Epithelial cell of esophagus (primary cell): Measurements from ENCODE around the gene TSPAN31.
A peak's percentile ranks its signal among the peaks of the same experiment; 100 is the strongest.

Experiments used
- DNase-seq: peaks from one replicate; pipeline ENCODE4 v3.0.0; 2010; ENCODE audit warnings: low read depth
- H3K4me3 ChIP-seq: 2 replicates; pipeline ENCODE4 v1.5.1; 2011; ENCODE audit warnings: mild to moderate bottlenecking, low read length, control low read depth
- TF ChIP-seq, protein P1 (sequence below): IDR thresholded peaks from 2 replicates; pipeline ENCODE4 v1.5.1; 2011; ENCODE audit warnings: low read depth, mild to moderate bottlenecking, low read length, control low read depth, inconsistent platforms; ENCODE audit not compliant: insufficient read depth; ENCODE audit errors: missing control alignments

The TSPAN31 gene

DNA sequence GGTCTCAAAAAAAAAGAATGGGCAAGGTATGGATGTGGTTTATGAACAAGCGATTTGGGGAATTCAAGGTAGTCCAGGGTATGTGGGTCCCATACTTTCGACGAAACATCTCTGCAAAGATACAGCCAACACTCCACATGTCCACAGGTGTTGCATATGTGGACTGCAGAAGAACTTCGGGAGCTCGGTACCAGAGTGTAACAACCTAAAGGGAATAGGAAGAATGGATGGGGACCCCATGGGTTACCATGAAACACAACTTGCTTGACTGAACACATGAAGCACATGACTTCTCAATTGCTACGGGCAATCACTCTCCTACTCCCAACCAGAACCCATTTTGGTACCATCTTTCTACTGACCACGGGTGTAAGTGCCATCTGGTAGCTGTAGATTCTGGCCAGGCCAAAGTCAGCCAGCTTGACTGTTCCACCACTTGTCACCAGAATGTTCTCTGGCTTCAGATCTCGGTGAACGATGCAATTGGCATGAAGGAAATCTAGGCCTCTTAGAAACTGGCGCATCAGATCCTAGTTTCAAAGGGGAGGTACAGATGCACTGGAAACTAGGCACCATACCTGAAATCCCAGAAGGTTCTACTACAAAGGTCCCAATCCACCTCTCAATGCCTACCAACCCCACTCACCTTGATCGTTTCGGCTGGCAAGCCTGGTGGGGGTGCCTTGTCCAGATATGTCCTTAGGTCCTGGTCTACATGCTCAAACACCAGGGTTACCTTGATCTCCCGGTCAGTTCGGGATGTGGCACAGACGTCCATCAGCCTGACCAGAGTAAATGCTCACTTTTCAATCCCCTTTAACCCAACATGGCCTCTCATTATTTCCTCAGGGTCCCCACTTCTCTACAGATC, 6.0 kb downstream of the TSPAN31 start:
- DNase-seq = no peak
- TF ChIP-seq, protein P1, sequence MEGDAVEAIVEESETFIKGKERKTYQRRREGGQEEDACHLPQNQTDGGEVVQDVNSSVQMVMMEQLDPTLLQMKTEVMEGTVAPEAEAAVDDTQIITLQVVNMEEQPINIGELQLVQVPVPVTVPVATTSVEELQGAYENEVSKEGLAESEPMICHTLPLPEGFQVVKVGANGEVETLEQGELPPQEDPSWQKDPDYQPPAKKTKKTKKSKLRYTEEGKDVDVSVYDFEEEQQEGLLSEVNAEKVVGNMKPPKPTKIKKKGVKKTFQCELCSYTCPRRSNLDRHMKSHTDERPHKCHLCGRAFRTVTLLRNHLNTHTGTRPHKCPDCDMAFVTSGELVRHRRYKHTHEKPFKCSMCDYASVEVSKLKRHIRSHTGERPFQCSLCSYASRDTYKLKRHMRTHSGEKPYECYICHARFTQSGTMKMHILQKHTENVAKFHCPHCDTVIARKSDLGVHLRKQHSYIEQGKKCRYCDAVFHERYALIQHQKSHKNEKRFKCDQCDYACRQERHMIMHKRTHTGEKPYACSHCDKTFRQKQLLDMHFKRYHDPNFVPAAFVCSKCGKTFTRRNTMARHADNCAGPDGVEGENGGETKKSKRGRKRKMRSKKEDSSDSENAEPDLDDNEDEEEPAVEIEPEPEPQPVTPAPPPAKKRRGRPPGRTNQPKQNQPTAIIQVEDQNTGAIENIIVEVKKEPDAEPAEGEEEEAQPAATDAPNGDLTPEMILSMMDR = no peak
- H3K4me3 ChIP-seq = peak overlapping the region; percentile 94

DNA sequence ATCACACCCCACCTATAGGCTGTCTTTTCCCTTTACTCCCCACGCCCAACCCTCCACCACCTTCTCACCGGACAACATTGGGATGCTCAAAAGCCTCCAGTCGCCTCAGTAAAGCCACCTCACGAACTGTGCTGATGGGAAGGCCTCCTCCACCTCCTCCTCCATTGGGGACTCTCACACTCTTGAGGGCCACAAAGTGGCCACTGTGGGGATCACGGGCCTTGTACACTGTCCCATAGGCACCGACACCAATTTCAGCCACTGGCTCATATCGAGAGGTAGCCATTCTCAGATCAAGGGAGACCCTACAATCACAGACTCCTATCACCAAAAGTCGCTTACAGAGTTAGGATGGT, 6.6 kb downstream of the TSPAN31 start:
- TF ChIP-seq, protein P1 = no peak
- no peak for DNase-seq
- H3K4me3 ChIP-seq = peak overlapping the region; percentile 94

DNA sequence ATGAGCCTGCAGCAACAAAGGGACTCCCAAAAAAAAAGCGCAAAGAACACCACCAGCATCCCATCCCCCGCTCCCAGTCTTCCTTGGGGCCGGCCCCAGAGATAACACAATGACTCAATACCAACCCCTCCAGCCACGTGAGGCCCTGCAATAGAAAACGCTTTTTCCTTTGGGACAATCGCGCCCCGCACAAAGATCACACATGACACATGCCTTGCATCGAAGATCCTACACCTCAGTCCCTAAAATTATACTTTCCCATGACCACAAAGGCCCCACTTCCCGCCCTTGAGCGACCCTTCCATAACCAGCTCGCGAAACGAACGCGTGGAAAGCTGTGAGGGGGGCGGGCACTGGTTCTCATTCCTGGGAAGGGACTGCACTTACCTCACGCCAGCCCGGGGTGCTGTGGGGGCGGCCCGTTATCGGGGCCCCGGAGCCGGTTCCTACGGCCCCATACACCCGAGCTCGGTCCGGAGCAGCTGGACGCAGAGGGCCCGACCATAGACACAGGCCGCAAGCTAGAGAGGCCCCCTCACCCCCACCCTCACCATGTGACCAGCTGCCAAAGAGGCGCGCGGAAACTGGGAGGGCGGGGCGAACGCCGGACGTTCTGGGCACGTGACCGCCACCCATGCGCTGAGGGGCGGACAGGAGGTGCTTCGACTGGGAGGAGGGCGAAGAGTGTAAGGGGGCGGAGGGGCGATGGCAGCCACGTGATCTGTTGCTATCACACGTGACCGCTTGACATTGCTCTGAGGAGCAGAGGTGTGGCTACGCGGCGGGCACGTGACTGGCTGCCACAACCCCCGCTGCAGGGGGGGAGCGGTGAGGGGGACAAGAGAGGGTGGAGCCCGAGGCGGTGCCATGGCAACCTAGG, 7.2 kb downstream of the TSPAN31 start, which contains the start of gene CDK4:
TSS of gene CDK4 (minus strand) at position 523 of the 880 bp plus-strand sequence. CDS start 593 bp downstream, outside the sequence.
- peak within 1 kb of the TSS; percentile 94 for H3K4me3 ChIP-seq
- peak; percentile 100 for DNase-seq
- TF ChIP-seq, protein P1 = no peak

DNA sequence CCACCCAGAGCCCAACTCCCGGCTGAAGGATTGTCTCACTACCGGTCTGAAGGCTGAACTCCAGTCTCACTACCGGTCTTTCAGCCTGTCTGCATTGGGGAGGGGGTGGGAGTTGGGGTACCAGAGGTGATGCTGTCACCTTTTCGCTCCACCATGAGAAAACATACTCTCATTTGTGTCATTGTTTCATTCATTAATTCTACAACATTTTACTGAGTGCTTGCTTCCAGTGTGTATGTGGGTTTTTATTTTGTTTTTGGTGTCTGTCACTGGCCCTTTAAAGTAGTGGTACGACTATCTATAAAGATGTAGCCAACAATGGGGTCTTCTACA, 7.8 kb downstream of the TSPAN31 start:
- peak overlapping the region; percentile 94 for H3K4me3 ChIP-seq
- TF ChIP-seq, protein P1 = no peak
- no peak for DNase-seq

DNA sequence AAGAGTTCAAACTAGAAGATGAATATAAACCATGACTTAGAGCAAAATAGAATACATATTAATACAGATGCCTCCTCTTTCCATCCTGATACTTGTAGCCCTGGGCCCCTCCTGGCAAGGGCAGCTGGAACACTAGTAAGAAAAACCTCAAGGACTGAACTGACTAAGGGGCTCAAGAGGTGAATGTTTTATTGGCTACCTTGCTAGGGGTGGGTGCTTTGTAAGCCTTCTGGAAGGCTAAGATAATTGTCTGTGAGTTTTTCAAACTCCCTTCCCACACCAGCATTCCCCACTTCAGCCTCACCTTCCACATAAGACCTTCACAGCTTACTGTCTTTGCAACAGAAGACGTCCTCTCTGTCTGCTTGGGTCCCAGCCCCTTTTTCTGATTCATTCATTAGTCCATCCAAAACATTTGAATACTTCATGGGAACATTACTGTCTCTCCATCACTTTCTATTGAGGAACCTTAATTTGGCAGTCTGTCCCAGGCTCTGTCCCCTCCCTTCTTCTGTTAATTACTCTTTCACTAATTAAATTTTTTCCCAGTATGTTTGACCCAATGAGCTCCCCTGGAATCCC, 9.0 kb downstream of the TSPAN31 start:
- H3K4me3 ChIP-seq = no peak overlapping the region
- TF ChIP-seq, protein P1 = no peak
- no peak for DNase-seq

DNA sequence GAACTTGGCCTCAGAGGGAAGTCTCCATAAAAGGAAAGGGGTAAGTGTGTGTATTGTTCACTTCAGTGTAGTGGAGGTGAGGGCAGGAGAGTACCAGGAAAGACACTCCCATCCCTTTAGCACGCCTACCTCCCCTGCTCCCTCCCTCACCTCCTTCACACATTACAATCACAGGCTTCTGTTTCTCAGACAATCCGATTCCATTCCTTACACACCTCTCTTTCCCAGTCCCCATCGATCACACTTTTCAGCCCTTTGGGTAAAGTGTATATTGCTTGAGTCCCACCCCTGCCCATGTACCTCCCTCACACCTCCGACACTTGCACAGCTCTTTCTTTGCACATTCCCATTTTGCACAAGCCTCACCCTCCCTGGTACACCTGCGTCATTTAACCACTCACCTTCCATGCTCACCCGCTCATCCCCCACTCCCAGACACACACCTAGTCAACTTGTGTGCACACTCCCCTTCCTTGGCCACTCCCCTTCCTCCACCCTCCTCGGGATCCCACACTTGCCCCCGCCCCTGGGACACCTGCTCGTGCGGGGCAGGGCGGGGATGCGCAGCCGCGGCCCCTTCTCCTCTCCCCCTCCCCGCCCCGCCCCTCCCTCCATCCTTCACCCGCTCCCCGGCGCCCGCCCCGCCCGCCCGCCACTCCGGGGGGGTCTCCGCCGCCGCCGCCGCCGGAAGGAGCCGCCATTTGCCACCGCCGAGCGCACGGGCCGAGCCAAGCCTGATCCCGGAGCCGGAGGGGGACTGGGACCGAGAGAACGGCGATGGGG, 9.8 kb downstream of the TSPAN31 start, which contains the start of gene MARCHF9:
TSS of gene MARCHF9 (plus strand) at position 693 of the 783 bp plus-strand sequence. CDS start 426 bp downstream, outside the sequence.
- TF ChIP-seq, protein P1 = no peak
- DNase-seq = peak; percentile 89

More for the DNA sequence above, 9.8 kb downstream of the TSPAN31 start, which contains the start of gene MARCHF9:
- H3K4me3 ChIP-seq = peak within 1 kb of the TSS; percentile 49
